ENCODE results near the gene NAT16.
"Not testable (repeated sequence)": the region's sequence is repeated elsewhere in the genome, so short reads cannot be mapped to it uniquely, and the experiment has no call there.

NAT16 gene

GRCh38 chr7:101123703-101124068 is 56.4 kb downstream of the NAT16 start:
- Histone ChIP-seq H3K4ac (ENCODE audit: low read depth in 1 of 2, low read length in 2 of 2) (peak overlapping the region in 1 of 2 experiments; percentile 45), H3K27ac (ENCODE audit: low read length, poor library complexity, severe bottlenecking) (no peak overlapping the region), H2BK12ac (ENCODE audit: low read length in 2 of 2) (peak overlapping the region; percentile 88 to 95), H4K91ac (ENCODE audit: low read length) (peak overlapping the region; percentile 70), H2AK5ac (ENCODE audit: low read length, severe bottlenecking) (peak overlapping the region; percentile 23), H3K9me3 (ENCODE audit: control insufficient read depth, low read length) (no peaks in the 10 kb centered on the region), H2BK120ac (ENCODE audit: low read depth, low read length) (peak overlapping the region; percentile 80), H3K23ac (ENCODE audit: low read length in 2 of 2) (no peak overlapping the region), H3K18ac (ENCODE audit: low read depth in 1 of 2, low read length in 2 of 2) (peak overlapping the region; percentile 50 to 60), H3K36me3 (ENCODE audit: control insufficient read depth in 1 of 2, insufficient read depth in 2 of 2, low read depth in 1 of 2, low read length in 2 of 2) (peaks cover 6% of the 10 kb centered on the region in 2 experiments), H3K9ac (ENCODE audit: low read length) (no peak overlapping the region), H3K4me1 (ENCODE audit: control insufficient read depth, insufficient read depth, low read depth, low read length) (peaks cover 40% of the 10 kb centered on the region), H3K14ac (ENCODE audit: low read length in 2 of 2) (peak overlapping the region in 1 of 2 experiments; percentile 50), H4K8ac (ENCODE audit: low read length) (peak overlapping the region; percentile 76), H3K27me3 (ENCODE audit: control insufficient read depth in 1 of 2, insufficient read depth in 1 of 2, low read length in 2 of 2) (no peaks in the 10 kb centered on the region), H3K4me2 (ENCODE audit: low read length, poor library complexity, severe bottlenecking) (no peak overlapping the region), H3K4me3 (ENCODE audit: insufficient read depth in 1 of 2, low read depth in 1 of 2, low read length in 2 of 2) (no peak overlapping the region), H3K79me1 (replicated peaks; ENCODE audit: low read length, poor library complexity, severe bottlenecking) (no peaks in the 10 kb centered on the region), H2AFZ (ENCODE audit: low read depth, low read length) (no peak overlapping the region), H2BK15ac (ENCODE audit: low read depth, poor library complexity, severe bottlenecking) (peak overlapping the region; percentile 82), H2BK5ac (ENCODE audit: low read depth, low read length, poor library complexity, severe bottlenecking) (no peak overlapping the region)
- no peak for DNase-seq
- 98% methylated on average over 3 of the region's 3 CpGs for WGBS

GRCh38 chr7:101122933-101123702 is 57.0 kb downstream of the NAT16 start:
- Histone ChIP-seq H3K4me2 (ENCODE audit: low read length, poor library complexity, severe bottlenecking) (no peak overlapping the region), H2BK12ac (ENCODE audit: low read length in 2 of 2) (peak overlapping the region; percentile 88 to 95), H3K27me3 (ENCODE audit: control insufficient read depth in 1 of 2, insufficient read depth in 1 of 2, low read length in 2 of 2) (no peaks in the 10 kb centered on the region), H3K4me1 (ENCODE audit: control insufficient read depth, insufficient read depth, low read depth, low read length) (peaks cover 36% of the 10 kb centered on the region), H3K79me1 (replicated peaks; ENCODE audit: low read length, poor library complexity, severe bottlenecking) (no peaks in the 10 kb centered on the region), H3K4ac (ENCODE audit: low read depth in 1 of 2, low read length in 2 of 2) (peak overlapping the region; percentile 35 to 45), H3K23ac (ENCODE audit: low read length in 2 of 2) (no peak overlapping the region), H2BK15ac (ENCODE audit: low read depth, poor library complexity, severe bottlenecking) (peak overlapping the region; percentile 83), H2BK120ac (ENCODE audit: low read depth, low read length) (peak overlapping the region; percentile 99), H3K36me3 (ENCODE audit: control insufficient read depth in 1 of 2, insufficient read depth in 2 of 2, low read depth in 1 of 2, low read length in 2 of 2) (peaks cover under 1% of the 10 kb centered on the region in 2 experiments), H2BK5ac (ENCODE audit: low read depth, low read length, poor library complexity, severe bottlenecking) (peak overlapping the region; percentile 66), H3K4me3 (ENCODE audit: insufficient read depth in 1 of 2, low read depth in 1 of 2, low read length in 2 of 2) (peak overlapping the region in 1 of 2 experiments; percentile 64), H3K9ac (ENCODE audit: low read length) (peak overlapping the region; percentile 89), H3K14ac (ENCODE audit: low read length in 2 of 2) (peak overlapping the region in 1 of 2 experiments; percentile 26), H4K91ac (ENCODE audit: low read length) (peak overlapping the region; percentile 83), H2AK5ac (ENCODE audit: low read length, severe bottlenecking) (peak overlapping the region; percentile 97), H3K18ac (ENCODE audit: low read depth in 1 of 2, low read length in 2 of 2) (peak overlapping the region; percentile 85 to 86), H4K8ac (ENCODE audit: low read length) (no peak overlapping the region), H3K27ac (ENCODE audit: low read length, poor library complexity, severe bottlenecking) (peak overlapping the region; percentile 98), H3K9me3 (ENCODE audit: control insufficient read depth, low read length) (no peaks in the 10 kb centered on the region), H2AFZ (ENCODE audit: low read depth, low read length) (no peak overlapping the region)
- DNase-seq, result no peak
- WGBS, result 93% methylated on average over 9 of the region's 11 CpGs

GRCh38 chr7:101121991-101122932 is 57.8 kb downstream of the NAT16 start:
- Histone ChIP-seq H2BK12ac (ENCODE audit: low read length in 2 of 2) (peak overlapping the region; percentile 38 to 85), H3K18ac (ENCODE audit: low read depth in 1 of 2, low read length in 2 of 2) (peak overlapping the region; percentile 50 to 79), H3K9me3 (ENCODE audit: control insufficient read depth, low read length) (no peaks in the 10 kb centered on the region), H4K8ac (ENCODE audit: low read length) (peak overlapping the region; percentile 71), H3K4ac (ENCODE audit: low read depth in 1 of 2, low read length in 2 of 2) (peak overlapping the region; percentile 5 to 24), H3K4me1 (ENCODE audit: control insufficient read depth, insufficient read depth, low read depth, low read length) (peaks cover 40% of the 10 kb centered on the region), H2AFZ (ENCODE audit: low read depth, low read length) (no peak overlapping the region), H3K79me1 (replicated peaks; ENCODE audit: low read length, poor library complexity, severe bottlenecking) (no peaks in the 10 kb centered on the region), H3K14ac (ENCODE audit: low read length in 2 of 2) (no peak overlapping the region), H2AK5ac (ENCODE audit: low read length, severe bottlenecking) (peak overlapping the region; percentile 97), H3K9ac (ENCODE audit: low read length) (peak overlapping the region; percentile 89), H3K27me3 (ENCODE audit: control insufficient read depth in 1 of 2, insufficient read depth in 1 of 2, low read length in 2 of 2) (no peaks in the 10 kb centered on the region), H2BK5ac (ENCODE audit: low read depth, low read length, poor library complexity, severe bottlenecking) (peak overlapping the region; percentile 66), H3K4me3 (ENCODE audit: insufficient read depth in 1 of 2, low read depth in 1 of 2, low read length in 2 of 2) (peak overlapping the region in 1 of 2 experiments; percentile 64), H3K4me2 (ENCODE audit: low read length, poor library complexity, severe bottlenecking) (peak overlapping the region; percentile 62), H3K36me3 (ENCODE audit: control insufficient read depth in 1 of 2, insufficient read depth in 2 of 2, low read depth in 1 of 2, low read length in 2 of 2) (no peaks in the 10 kb centered on the region), H4K91ac (ENCODE audit: low read length) (peak overlapping the region; percentile 90), H2BK15ac (ENCODE audit: low read depth, poor library complexity, severe bottlenecking) (peak overlapping the region; percentile 83), H3K27ac (ENCODE audit: low read length, poor library complexity, severe bottlenecking) (peak overlapping the region; percentile 98), H2BK120ac (ENCODE audit: low read depth, low read length) (peak overlapping the region; percentile 99), H3K23ac (ENCODE audit: low read length in 2 of 2) (no peak overlapping the region)
- WGBS, result 13% methylated on average over 16 of the region's 17 CpGs
- DNase-seq, result peak; percentile 99

- H3K79me1 ChIP-seq (replicated peaks; ENCODE audit: low read length, poor library complexity, severe bottlenecking); H3K36me3 ChIP-seq (ENCODE audit: control insufficient read depth in 1 of 2, insufficient read depth in 2 of 2, low read depth in 1 of 2, low read length in 2 of 2); H3K23ac ChIP-seq (ENCODE audit: low read length in 2 of 2); H3K9me3 ChIP-seq (ENCODE audit: control insufficient read depth, low read length); H3K4me3 ChIP-seq (ENCODE audit: insufficient read depth in 1 of 2, low read depth in 1 of 2, low read length in 2 of 2); H2AFZ ChIP-seq (ENCODE audit: low read depth, low read length); DNase-seq; H3K27me3 ChIP-seq (ENCODE audit: control insufficient read depth in 1 of 2, insufficient read depth in 1 of 2, low read length in 2 of 2): not testable (repeated sequence)
- Histone ChIP-seq H2BK12ac (ENCODE audit: low read length in 2 of 2) (peak overlapping the region; percentile 22 to 99), H2AK5ac (ENCODE audit: low read length, severe bottlenecking) (peak overlapping the region; percentile 49), H3K27ac (ENCODE audit: low read length, poor library complexity, severe bottlenecking) (peak overlapping the region; percentile 98), H3K14ac (ENCODE audit: low read length in 2 of 2) (peak overlapping the region in 1 of 2 experiments; percentile 62), H4K8ac (ENCODE audit: low read length) (peak overlapping the region; percentile 45), H2BK5ac (ENCODE audit: low read depth, low read length, poor library complexity, severe bottlenecking) (peak overlapping the region; percentile 63), H3K9ac (ENCODE audit: low read length) (peak overlapping the region; percentile 89), H3K4me2 (ENCODE audit: low read length, poor library complexity, severe bottlenecking) (peak overlapping the region; percentile 62), H2BK120ac (ENCODE audit: low read depth, low read length) (peak overlapping the region; percentile 99), H3K4me1 (ENCODE audit: control insufficient read depth, insufficient read depth, low read depth, low read length) (peaks cover 39% of the 10 kb centered on the region), H4K91ac (ENCODE audit: low read length) (peak overlapping the region; percentile 83), H3K18ac (ENCODE audit: low read depth in 1 of 2, low read length in 2 of 2) (peak overlapping the region; percentile 46 to 93), H3K4ac (ENCODE audit: low read depth in 1 of 2, low read length in 2 of 2) (peak overlapping the region; percentile 13 to 91), H2BK15ac (ENCODE audit: low read depth, poor library complexity, severe bottlenecking) (peak overlapping the region; percentile 60)
- WGBS, result 62% methylated on average over 6 of the region's 9 CpGs
These were observed 58.5 kb downstream of the NAT16 start for GRCh38 chr7:101121631-101121990.

Data from mesenchymal stem cell (in vitro differentiated cells and primary cell).